A549 (cell line): ENCODE results near the gene THTPA. TPM values are rescaled to one million over a fixed set of nuclear protein-coding genes. Genes with fewer than 3 reads are reported as not detected.
"Not testable (repeated sequence)": the region's sequence is repeated elsewhere in the genome, so short reads cannot be mapped to it uniquely, and the experiment has no call there.

Experiments used
- ATAC-seq, 2 experiments: fragments of 200-7000 bp in 1 of 2; fragments of >200 bp in 1 of 2; cut with Nextera tagmentation in 1 of 2; cut with Tn5 transposase in 1 of 2; 3 replicates each; pipeline versions ENCODE4 v1.8.0 to v1.9.1; 2018 to 2020; ENCODE audit warnings: mild to moderate bottlenecking in 1 of 2, moderate library complexity in 1 of 2
- CTCF ChIA-PET: fragments of 300-600 bp; sonication (Branson Sonifier 250); formaldehyde crosslinking; extraction: SDS; loops from one replicate; lab custom pipeline; 2021; ENCODE audit warnings: antibody characterized with exemption, inconsistent platforms; lab: Yijun Ruan, JAX
- POLR2A ChIA-PET: fragments of 350-600 bp; formaldehyde crosslinking; extraction: SDS; loops from one replicate; lab custom pipeline; 2021; ENCODE audit warnings: antibody characterized with exemption, inconsistent platforms; lab: Yijun Ruan, JAX
- DNase-seq, 2 experiments: peaks; one replicate each; pipeline versions ENCODE4 v3.0.0 to v3.0.0-alpha.2; 2011 to 2016; ENCODE audit warnings: low read depth in 1 of 2, low spot score in 1 of 2
- FAIRE-seq: peaks from 2 replicates; lab custom pipeline; 2011; peaks lifted over from hg19 to GRCh38; lab: Jason Lieb, UNC
- H3K27ac ChIP-seq, 2 experiments: fragments of >200 bp; sonication (Bioruptor Twin); formaldehyde crosslinking; 3 replicates each; pipeline ENCODE4 v1.5.1; 2016 to 2017
- H3K4me1 ChIP-seq: fragments of >200 bp; sonication (Bioruptor Twin); formaldehyde crosslinking; 3 replicates; pipeline ENCODE4 v1.6.1; 2016
- H3K4me2 ChIP-seq: fragments of >200 bp; sonication (Bioruptor Twin); formaldehyde crosslinking; 3 replicates; pipeline ENCODE4 v1.6.1; 2016
- H3K4me3 ChIP-seq: fragments of >200 bp; sonication (Bioruptor Twin); formaldehyde crosslinking; 3 replicates; pipeline ENCODE4 v1.5.1; 2016
- H3K9me3 ChIP-seq: fragments of >200 bp; sonication (Bioruptor Twin); formaldehyde crosslinking; 3 replicates; pipeline ENCODE4 v1.6.1; 2016
- CHD4 ChIP-seq: fragments of 200-600 bp; sonication (generic); IDR thresholded peaks from 2 replicates; pipeline ENCODE4 v1.6.1; 2016; ENCODE audit warnings: antibody characterized with exemption, mild to moderate bottlenecking, borderline replicate concordance
- EHF ChIP-seq: fragments of 250-450 bp; sonication (Bioruptor Pico); IDR thresholded peaks from 2 replicates; pipeline ENCODE4 v1.5.0; 2020; ENCODE audit warnings: mild to moderate bottlenecking
- EHMT2 ChIP-seq: fragments of 200-600 bp; sonication (generic); IDR thresholded peaks from 2 replicates; pipeline ENCODE4 v1.6.1; 2016; ENCODE audit warnings: antibody characterized with exemption, low read depth, mild to moderate bottlenecking, moderate library complexity
- FOSB ChIP-seq: fragments of 250-450 bp; sonication (Bioruptor Pico); IDR thresholded peaks from 2 replicates; pipeline ENCODE4 v1.5.0; 2020; ENCODE audit warnings: mild to moderate bottlenecking, moderate library complexity
- FOSL2 ChIP-seq, 2 experiments: fragments of 450-650 bp in 1 of 2; fragments of >200 bp in 1 of 2; sonication (Bioruptor Twin) in 1 of 2; formaldehyde crosslinking; IDR thresholded peaks; 2 replicates each; pipeline versions ENCODE4 v1.5.0 to v1.6.1; 2016 to 2020; ENCODE audit warnings: mild to moderate bottlenecking in 1 of 2, moderate library complexity in 1 of 2
- FOXS1 ChIP-seq: fragments of 250-450 bp; sonication (Bioruptor Pico); IDR thresholded peaks from 2 replicates; pipeline ENCODE4 v1.5.0; 2020; ENCODE audit warnings: mild to moderate bottlenecking, moderate library complexity
- HOXA7 ChIP-seq: fragments of 250-450 bp; sonication (Bioruptor Pico); IDR thresholded peaks from 2 replicates; pipeline ENCODE4 v1.5.0; 2020; ENCODE audit warnings: mild to moderate bottlenecking, moderate library complexity
- NR3C1 ChIP-seq: fragments of >200 bp; sonication (Bioruptor Twin); formaldehyde crosslinking; IDR thresholded peaks from 3 replicates; pipeline ENCODE4 v1.6.1; 2017
- POLR2AphosphoS2 ChIP-seq: conservative IDR thresholded peaks from 2 replicates; pipeline ENCODE4 v1.6.1; 2012; ENCODE audit warnings: low read length, improper control_type of control experiment, inconsistent platforms
- RARB ChIP-seq: fragments of 250-450 bp; sonication (Bioruptor Pico); IDR thresholded peaks from 2 replicates; pipeline ENCODE4 v1.8.0; 2021; ENCODE audit warnings: mild to moderate bottlenecking, moderate library complexity
- RNF2 ChIP-seq: fragments of 200-600 bp; sonication (generic); IDR thresholded peaks from 2 replicates; pipeline ENCODE4 v1.6.1; 2016; ENCODE audit warnings: low read depth, mild to moderate bottlenecking, antibody characterized with exemption, moderate library complexity, borderline replicate concordance
- WGBS: methylation state at CpG from one replicate; pipeline ENCODE4 v1.1.6; 2017; ENCODE audit errors: missing lambda C conversion rate; 5-methylcytosine and 5-hydroxymethylcytosine counted together
- polyA plus RNA-seq, 4 experiments: library from polyadenylated mRNA; depleted of rRNA in 3 of 4; stranded (reverse); fragments of >200 nt; fragmentation: RNase III in 1 of 4; extraction: RNeasy Plus Mini Kit Qiagen cat#74134 plus additional on column Dnase treatment in 1 of 4; gene quantifications; 2 replicates in 3 of 4; 3 replicates in 1 of 4; pipeline ENCODE4 v1.2.3, GENCODE V29; 2011 to 2017
- TF ChIP-seq, protein P1 (sequence below): fragments of 200-600 bp; sonication (generic); IDR thresholded peaks from 2 replicates; pipeline ENCODE4 v1.6.1; 2016; ENCODE audit warnings: antibody characterized with exemption, mild to moderate bottlenecking, moderate library complexity
- TF ChIP-seq, protein P2 (sequence below): fragments of >200 bp; sonication (Bioruptor Twin); formaldehyde crosslinking; IDR thresholded peaks from 3 replicates; pipeline ENCODE4 v1.5.1; 2016
- TF ChIP-seq, protein P3 (sequence below): fragments of >200 bp; sonication (Bioruptor Twin); formaldehyde crosslinking; IDR thresholded peaks from 2 replicates; pipeline ENCODE4 v1.6.1; 2016

Gene THTPA
- polyA plus RNA-seq, 2 of the 4 experiments (the other 2 are of a cell fraction) = 8.1 to 23.9 TPM

DNA sequence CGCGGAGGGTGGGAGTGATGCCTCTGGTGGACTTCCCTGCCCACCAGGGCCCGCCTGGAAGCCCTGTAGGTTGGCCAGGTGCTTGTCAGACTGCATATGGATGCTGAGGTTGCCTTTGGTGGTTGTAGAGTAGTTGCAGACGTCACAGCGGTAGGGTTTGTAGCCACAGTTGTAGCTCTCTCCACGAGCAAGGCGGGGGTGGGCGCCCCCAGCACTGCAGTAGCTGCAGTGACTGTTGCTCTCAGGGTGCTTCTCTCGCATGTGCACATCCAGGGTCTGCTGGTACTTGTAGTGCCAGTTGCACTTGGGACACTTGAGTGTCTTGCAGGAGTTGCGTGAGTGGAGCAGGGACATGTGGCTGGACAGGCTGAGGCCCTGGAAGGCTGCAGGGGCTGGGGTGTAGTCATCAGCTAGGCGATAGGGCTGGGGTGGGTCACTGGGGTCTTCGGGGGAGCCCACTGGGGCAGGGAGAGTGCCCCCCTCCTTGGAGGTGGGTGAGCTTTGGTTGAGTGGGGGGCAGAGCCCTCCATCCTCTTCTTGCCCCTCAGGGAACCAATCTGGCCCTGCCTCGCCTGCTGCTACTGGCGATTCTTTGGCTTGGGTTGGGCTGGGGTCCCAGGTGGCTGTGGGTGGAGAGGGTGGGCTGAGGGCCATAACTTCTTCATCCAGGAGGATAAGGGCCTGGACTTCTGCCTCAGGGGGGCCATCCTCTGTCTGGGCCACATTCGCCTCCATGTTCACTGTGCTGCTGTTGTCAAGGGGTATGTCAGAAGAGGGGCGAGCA is 22.2 kb upstream of the THTPA start:
- DNase-seq (no peak), ATAC-seq (no peak), FAIRE-seq (no peak)
- no peaks in the 10 kb centered on the region for H3K9me3 ChIP-seq
- ChIA-PET CTCF (interaction anchor here (0.9 to 2.2 kb wide), 6 partner anchors 9 to 154 kb away, joined by 4 to 12 read pairs (median 5); no protein-coding TSS in a partner anchor), POLR2A (no interaction called here)
- H3K4me3 ChIP-seq = no peak overlapping the region
- H3K4me2 ChIP-seq = no peak overlapping the region
- TF ChIP-seq, protein P1, sequence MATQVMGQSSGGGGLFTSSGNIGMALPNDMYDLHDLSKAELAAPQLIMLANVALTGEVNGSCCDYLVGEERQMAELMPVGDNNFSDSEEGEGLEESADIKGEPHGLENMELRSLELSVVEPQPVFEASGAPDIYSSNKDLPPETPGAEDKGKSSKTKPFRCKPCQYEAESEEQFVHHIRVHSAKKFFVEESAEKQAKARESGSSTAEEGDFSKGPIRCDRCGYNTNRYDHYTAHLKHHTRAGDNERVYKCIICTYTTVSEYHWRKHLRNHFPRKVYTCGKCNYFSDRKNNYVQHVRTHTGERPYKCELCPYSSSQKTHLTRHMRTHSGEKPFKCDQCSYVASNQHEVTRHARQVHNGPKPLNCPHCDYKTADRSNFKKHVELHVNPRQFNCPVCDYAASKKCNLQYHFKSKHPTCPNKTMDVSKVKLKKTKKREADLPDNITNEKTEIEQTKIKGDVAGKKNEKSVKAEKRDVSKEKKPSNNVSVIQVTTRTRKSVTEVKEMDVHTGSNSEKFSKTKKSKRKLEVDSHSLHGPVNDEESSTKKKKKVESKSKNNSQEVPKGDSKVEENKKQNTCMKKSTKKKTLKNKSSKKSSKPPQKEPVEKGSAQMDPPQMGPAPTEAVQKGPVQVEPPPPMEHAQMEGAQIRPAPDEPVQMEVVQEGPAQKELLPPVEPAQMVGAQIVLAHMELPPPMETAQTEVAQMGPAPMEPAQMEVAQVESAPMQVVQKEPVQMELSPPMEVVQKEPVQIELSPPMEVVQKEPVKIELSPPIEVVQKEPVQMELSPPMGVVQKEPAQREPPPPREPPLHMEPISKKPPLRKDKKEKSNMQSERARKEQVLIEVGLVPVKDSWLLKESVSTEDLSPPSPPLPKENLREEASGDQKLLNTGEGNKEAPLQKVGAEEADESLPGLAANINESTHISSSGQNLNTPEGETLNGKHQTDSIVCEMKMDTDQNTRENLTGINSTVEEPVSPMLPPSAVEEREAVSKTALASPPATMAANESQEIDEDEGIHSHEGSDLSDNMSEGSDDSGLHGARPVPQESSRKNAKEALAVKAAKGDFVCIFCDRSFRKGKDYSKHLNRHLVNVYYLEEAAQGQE = no peak
- TF ChIP-seq FOSB (CRISPR knock-in tag) = no peak
- no peak for TF ChIP-seq RARB (CRISPR knock-in tag)
- TF ChIP-seq EHMT2 = no peak
- 82% methylated on average over 8 of the region's 16 CpGs for WGBS
- H3K4me1 ChIP-seq = no peaks in the 10 kb centered on the region
- no peak overlapping the region for H3K27ac ChIP-seq

DNA sequence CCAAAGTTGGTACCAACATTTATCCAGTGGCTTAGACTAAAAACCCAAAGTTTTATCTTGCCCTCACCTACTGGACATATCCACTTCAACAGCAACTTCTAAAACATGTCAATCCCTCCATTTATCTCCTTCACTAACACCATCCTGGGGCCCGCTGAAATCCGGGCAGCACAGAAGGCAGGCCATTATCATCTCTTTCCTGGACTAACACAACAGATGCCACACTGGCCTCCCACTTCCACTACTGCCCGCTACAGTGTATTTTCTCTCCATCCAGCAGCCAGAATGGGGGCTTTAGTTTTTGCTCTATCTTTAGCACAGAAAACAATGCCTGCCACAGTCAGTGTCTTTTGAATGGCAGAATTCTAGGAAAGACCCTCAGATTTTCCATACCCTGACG is 20.1 kb upstream of the THTPA start:
- H3K4me2 ChIP-seq = no peak overlapping the region
- H3K27ac ChIP-seq = no peak overlapping the region
- POLR2A ChIA-PET = no interaction called here
- TF ChIP-seq FOXS1 (CRISPR knock-in tag) = no peak
- no peak for TF ChIP-seq EHF (CRISPR knock-in tag)
- TF ChIP-seq, protein P1 = no peak
- TF ChIP-seq, protein P2, sequence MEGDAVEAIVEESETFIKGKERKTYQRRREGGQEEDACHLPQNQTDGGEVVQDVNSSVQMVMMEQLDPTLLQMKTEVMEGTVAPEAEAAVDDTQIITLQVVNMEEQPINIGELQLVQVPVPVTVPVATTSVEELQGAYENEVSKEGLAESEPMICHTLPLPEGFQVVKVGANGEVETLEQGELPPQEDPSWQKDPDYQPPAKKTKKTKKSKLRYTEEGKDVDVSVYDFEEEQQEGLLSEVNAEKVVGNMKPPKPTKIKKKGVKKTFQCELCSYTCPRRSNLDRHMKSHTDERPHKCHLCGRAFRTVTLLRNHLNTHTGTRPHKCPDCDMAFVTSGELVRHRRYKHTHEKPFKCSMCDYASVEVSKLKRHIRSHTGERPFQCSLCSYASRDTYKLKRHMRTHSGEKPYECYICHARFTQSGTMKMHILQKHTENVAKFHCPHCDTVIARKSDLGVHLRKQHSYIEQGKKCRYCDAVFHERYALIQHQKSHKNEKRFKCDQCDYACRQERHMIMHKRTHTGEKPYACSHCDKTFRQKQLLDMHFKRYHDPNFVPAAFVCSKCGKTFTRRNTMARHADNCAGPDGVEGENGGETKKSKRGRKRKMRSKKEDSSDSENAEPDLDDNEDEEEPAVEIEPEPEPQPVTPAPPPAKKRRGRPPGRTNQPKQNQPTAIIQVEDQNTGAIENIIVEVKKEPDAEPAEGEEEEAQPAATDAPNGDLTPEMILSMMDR = no peak
- no peak for TF ChIP-seq RNF2
- ATAC-seq (no peak), FAIRE-seq (no peak), DNase-seq (no peak)
- no peak overlapping the region for H3K4me3 ChIP-seq
- CTCF ChIA-PET = interaction anchor here (1.5 to 7.5 kb wide), 3 partner anchors 24 to 56 kb away, joined by 3 to 74 read pairs (median 13); no protein-coding TSS in a partner anchor
- no peaks in the 10 kb centered on the region for H3K4me1 ChIP-seq
- 79% methylated on average over 4 of the region's 4 CpGs for WGBS
- H3K9me3 ChIP-seq = no peaks in the 10 kb centered on the region

DNA sequence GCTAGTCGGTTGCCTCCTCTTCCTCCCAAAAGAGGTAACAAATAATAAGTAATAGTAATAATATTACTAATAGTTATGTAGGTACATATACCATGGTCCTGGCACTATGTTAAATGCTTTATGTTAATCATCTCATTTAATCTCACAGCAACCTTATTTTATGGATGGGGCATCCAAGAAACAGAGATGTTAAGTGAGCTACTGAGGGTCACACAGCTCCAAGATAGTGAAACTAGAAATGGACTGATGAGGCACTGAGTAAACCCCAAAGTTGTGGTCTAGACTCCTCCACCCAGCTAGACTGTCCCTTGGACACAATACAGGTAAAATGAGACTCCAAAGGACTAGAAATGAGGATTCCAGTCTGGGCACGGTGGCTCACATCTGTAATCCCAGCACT is 19.6 kb upstream of the THTPA start:
- Histone ChIP-seq H3K4me1 (no peaks in the 10 kb centered on the region), H3K4me2 (no peak overlapping the region), H3K27ac (no peak overlapping the region), H3K4me3 (no peak overlapping the region), H3K9me3 (no peaks in the 10 kb centered on the region)
- 94% methylated on average over 2 of the region's 2 CpGs for WGBS
- CTCF ChIA-PET = interaction anchor here (0.6 to 7.5 kb wide), 5 partner anchors 21 to 199 kb away, joined by 3 to 74 read pairs (median 4); no protein-coding TSS in a partner anchor
- no peak for FAIRE-seq
- TF ChIP-seq HOXA7 (CRISPR knock-in tag) (no peak), CHD4 (no peak), POLR2AphosphoS2 (no peak), FOSL2 (IDR thresholded peaks at IDR 0.05) (no peak), FOSL2 (CRISPR knock-in tag; IDR thresholded peaks at IDR 0.05) (no peak), NR3C1 (no peak)
- TF ChIP-seq, protein P3, sequence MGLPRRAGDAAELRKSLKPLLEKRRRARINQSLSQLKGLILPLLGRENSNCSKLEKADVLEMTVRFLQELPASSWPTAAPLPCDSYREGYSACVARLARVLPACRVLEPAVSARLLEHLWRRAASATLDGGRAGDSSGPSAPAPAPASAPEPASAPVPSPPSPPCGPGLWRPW = no peak
- ATAC-seq = no peak
- POLR2A ChIA-PET = interaction anchor here (0.6 kb wide), 1 partner anchor 67 kb away, joined by 3 read pairs; the partner anchor contains the start of gene NGDN
- DNase-seq = no peak

DNA sequence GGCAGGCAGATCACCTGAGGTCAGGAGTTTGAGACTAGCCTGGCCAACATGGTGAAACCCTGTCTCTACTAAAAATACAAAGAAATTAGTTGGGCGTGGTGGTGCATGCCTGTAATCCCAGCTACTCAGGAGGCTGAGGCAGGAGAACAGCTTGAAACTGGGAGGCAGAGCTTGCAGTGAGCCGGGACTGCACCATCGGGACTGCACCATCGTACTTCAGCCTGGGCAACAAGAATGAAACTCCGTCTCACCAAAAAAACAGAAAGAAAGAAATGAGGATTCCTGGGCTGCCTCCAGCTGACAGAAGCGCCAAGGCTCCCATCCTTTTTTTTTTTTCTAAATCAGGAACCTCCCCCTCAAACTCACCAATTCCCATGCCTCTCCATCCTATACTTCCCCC is 19.2 kb upstream of the THTPA start:
- not testable (repeated sequence) for H3K9me3 ChIP-seq, H3K4me1 ChIP-seq, ATAC-seq, H3K4me3 ChIP-seq, H3K27ac ChIP-seq, FAIRE-seq, H3K4me2 ChIP-seq, DNase-seq
- ChIA-PET CTCF (interaction anchor here (0.5 to 7.5 kb wide), 6 partner anchors 22 to 237 kb away, joined by 3 to 74 read pairs (median 4); no protein-coding TSS in a partner anchor), POLR2A (interaction anchor here (0.6 kb wide), 1 partner anchor 68 kb away, joined by 3 read pairs; the partner anchor contains the start of gene NGDN)
- WGBS = 87% methylated on average over 6 of the region's 6 CpGs
